Measurements from ENCODE around the gene SERPINF2.
"Not testable (repeated sequence)": the region's sequence is repeated elsewhere in the genome, so short reads cannot be mapped to it uniquely, and the experiment has no call there.

The SERPINF2 gene

DNA sequence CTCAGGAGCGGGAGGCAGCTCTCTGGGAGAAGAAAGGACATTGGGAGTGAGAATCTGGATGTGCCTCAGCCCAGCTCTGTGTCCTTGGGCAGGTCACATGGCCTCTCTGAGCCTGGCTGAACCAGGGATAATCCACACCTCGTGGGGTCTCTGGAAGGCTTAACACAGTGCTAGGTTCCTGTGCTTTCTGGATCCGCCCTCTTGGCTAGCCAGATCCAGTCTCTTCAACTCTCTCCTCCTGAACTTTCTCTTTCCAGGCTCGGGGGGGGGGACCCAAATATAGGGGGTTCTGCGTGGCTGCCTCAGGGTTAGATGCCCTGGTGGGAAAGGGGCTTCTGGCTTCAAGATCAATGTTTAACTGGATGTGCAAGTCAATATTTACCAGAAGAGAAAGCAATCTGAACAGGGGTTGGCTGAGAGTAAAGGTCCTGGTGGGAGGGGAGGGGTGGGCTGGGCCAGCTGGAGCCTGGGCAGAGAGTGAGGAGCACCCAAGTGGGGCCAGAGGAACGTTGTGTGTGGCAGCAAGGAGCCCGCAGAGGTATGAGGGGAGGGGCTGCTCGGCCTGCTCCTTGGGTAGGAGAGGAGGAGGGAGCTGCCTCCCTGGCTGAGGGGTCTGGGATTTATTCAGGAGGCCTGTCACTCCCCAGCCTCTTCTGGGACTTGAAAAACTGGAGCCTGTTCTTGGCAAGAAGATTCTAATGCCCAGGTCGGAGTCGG, at the start of gene SERPINF2:
SERPINF2 (plus strand) TSS at position 501 of the 717 bp plus-strand sequence. CDS start 2,125 bp downstream, outside the sequence.
- DNase-seq (ENCODE audit: low read depth): no peak

DNA sequence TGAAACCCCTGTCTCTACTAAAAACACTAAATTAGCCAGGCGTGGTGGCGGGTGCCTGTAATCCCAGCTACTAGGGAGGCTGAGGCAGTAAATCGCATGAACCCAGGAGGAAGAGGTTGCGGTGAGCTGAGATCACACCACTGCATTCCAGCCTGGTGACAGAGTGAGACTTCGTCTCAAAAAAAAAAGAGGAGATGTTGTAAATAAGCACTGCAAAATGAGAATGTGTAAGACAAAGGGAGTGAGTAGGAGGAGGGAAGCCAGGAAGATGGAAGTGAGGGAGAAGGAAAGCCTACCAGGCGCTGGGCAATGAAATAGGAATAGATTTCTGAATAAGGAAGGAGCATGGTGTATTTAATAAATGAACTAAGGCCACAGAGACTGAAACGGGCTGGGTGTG, 49.3 kb upstream of the SERPINF2 start:
- no peak for DNase-seq (ENCODE audit: low read depth)

DNA sequence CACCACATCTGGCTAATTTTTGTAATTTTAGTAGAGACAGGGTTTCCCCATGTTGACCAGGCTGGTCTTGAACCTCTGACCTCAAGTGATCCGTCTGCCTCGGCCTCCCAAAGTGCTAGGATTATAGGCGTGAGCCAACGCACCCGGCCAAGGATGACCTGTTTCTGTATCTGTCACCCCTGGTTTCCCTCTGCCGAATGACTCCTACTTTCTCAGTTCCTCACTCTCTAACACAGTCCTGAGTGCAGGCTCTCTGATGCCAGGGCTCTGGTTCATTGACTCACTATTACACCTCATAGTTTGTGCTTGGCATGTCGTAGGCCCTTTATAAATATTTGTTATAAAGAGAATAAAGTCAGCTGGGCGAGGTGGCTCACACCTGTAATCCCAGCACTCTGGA, 47.3 kb upstream of the SERPINF2 start:
- DNase-seq (ENCODE audit: low read depth): no peak

DNA sequence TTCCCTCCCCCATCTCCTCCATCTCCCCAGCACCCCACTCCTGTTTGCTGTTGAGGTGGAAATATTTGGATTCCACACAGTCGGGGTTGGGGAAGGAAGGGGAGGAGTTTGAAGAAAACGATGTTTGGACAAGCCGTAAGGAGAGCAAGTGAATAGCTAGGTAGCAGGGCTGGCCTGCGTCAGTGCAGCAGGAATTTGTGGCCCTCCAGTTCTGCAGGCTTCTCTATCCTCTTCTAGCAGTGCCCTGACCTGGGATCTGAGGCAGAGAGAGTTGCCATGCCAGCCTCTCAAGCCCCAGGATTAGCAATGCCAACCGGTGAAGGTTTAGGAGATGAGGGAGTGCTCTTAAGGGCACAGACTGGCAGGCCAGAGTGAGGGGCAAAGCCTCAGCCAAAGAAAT, 45.0 kb upstream of the SERPINF2 start:
- DNase-seq (ENCODE audit: low read depth): no peak

DNA sequence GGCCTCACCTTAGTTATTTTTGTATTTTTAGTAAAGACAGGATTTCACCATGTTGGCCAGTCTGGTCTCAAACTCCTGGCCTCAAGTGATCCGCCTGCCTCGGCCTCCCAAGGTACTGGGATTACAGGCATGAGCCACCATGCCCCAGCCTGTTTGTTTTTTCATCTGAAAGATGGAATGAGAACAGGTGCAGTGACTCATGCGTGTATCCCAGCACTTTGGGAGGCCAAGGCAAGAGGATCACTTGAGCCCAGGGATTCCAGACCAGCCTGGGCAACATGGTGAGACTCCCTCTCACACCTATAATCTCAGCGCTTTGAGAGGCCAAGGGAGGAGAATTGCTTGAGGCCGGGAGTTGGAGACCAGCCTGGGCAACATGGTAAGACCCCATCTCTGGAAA, 42.8 kb upstream of the SERPINF2 start:
- not testable (repeated sequence) for DNase-seq (ENCODE audit: low read depth)

DNA sequence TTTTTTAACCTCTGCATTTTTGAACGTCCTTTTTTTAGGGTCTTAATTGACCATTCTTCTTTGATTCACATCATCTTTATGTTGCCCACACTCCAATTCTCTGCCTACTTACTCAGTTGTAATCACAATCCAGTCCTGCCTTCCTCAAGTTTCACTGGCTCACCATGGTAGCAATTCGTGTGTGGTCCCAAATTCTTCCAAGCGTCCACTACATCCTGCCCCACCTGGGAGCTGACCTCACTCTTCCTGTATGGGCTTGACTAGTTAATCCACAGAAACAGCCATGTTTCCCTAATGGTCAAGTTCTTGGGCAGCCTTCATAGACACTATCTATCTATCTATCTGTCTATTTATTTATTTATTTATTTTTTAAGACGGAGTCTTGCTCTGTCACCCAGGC, 39.6 kb upstream of the SERPINF2 start:
- DNase-seq (ENCODE audit: low read depth): no peak

DNA sequence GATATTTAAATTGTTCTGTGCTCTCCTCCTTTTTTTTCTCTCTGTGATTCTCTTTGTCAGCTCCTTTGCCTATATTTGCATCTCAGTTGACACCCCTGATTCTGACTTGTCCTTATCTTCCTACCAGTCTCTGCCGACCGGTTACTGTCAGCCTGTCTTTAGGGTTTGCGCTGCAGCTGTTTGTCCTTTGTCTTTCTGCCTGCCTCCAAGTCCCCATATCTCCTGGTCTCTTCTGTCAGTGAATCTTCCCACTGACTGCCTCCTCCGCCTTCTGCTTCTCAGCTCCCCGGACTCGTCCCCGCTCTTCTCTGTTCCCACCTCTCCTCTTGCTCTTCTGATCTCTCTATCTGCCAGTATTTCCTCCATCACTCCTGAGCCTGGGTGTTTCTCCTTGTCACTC, 37.7 kb upstream of the SERPINF2 start:
- DNase-seq (ENCODE audit: low read depth): no peak

DNA sequence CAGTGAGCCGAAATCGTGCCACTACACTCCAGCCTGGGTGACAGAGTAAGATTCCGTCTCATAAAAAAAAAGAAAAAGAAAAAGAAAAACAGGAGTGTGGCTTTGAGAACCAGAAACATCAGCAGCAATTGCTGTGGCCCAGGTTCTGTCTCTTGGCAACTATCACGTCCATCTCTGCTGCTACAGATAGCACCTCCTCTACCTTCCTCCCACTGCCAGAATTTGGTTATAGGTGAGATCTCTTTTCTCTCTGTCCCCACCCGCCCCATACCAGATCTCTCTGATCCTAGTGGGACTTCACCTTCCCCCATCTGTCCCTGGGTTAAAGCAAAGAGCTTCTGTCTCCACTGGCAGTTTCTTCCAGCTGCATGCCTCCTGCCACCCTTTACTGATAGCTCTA, 35.6 kb upstream of the SERPINF2 start:
- DNase-seq (ENCODE audit: low read depth): no peak

DNA sequence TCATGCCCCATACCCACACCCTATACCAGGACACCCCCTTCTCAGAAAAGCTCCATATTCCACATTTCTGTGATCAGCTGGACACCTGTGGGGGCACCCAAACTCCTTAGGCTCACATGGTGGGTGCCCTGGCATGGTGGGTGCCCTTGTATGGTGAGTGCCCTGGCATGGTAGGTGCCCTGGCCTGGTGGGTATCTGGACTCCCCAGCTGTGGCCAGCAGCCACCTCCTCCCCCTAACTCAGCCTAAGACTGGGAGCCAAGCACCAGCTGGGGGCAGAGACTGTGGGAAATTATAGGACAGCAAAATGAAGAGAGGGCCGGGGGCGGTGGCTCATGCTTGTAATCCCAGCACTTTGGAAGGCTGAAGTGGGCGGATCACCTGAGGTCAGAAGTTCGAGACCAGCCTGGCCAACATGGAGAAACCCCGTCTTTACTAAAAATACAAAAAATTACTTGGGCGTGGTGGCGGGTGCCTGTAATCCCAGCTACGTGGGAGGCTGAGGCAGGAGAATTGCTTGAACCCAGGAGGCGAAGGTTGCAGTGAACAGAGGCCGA, 33.8 kb upstream of the SERPINF2 start:
- not testable (repeated sequence) for DNase-seq (ENCODE audit: low read depth)

DNA sequence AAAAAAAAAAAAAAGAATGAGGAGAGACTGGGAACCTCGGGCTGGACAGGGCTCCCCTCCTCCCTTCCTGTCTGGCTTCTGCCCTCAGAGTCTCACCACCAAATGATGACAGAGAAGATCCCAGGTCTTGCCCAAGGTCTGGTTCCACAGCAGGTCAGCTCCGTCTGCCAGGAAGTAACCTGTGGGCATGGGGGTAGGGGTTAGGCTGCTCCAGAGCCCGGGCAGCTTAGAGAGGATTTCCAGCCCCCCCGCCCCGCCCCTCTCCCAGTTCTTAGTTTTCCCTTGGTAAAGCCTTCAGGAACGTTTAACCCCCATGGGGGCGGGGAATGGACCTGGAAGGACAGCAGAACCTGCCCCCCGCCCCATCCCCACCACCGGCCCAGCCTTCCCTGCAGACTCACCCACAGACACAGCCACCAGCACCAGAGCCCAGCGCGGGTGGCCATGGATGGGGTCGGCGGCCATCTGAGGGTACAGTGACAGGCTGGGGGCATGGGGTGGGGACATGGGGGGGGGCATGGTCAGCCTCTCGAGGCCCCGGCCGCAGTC, 33.2 kb upstream of the SERPINF2 start:
- DNase-seq (ENCODE audit: low read depth): no peak

DNA sequence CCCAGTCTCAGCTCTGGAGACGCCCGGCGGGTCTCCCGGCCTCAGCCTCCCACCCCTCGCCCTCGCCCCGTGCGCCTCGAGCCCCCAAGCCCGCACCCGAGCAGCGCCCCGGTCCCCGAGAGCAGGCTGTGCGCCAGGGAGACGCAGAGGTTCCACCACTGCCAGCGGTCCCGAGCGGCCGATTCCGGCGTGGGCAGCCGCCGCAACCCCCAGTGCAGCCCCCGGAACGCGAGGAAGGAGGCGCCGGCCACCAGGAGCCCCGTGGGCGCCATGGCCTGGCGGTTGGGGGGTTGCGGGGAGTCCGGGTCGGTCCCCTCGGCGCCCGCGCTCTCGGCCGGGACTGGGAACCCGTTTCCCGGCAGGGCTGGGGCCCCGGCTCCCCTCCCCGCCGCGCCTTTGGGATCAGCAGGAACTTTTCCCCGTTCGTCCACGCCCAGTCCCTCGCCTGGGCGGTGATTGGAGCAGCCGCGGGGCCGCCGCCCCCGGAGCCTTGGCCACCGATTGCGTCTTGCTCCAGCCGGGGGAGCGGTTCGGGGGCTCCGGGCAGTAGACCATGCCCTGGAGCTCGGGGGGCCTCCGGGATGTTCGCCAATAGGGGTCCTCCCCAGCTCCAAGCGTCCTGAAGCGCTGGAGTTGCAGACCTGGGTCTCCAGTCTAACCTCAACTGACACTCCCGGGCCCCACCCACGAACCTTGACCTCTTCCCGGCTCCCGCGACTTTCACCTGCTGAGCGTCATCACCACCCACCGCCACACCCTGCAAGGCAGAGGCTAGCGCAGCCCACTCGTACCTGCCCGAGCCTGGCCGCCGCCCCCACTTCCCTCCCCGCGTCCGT, 32.5 kb upstream of the SERPINF2 start, which contains the start of gene TLCD2:
TLCD2 (minus strand) TSS at position 407 of the 836 bp plus-strand sequence; CDS start at position 272, 135 bp downstream.
- DNase-seq (ENCODE audit: low read depth): no peak

DNA sequence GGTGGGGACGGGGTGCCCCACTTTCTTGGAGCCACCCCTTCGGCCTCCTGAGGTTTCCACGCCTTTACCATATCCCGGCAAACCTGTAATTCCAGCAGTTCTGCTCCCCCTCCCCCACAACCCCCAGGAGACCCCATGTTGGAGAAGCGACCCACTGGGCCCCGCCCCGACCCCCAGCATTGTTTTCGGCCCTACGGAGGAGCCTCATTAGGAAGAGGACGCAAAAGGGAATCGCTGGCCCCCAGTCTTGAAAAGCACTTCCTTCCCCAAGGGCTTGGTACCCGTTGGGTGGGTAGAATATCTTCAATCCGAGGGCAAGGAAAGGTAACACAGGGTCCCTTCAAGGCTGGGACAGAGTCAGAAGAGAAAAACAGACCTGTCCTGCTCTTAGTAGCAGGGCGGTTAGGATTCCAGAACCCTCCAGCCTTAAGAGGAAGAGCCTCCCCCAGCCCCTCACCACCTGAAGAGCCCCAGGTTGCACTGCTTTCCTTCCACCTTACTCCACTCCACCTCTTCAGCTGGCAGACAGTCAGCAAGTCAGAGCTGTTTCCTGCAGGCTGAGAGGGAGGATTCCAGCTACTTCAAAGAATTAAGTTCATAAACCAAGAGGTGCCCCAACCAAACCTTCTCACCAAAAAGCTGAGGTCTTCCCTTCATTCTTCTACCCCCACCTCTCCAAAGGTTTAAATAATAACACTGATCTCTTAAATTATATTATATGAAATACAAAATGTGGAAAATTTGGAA, 31.7 kb upstream of the SERPINF2 start:
- DNase-seq (ENCODE audit: low read depth): no peak

DNA sequence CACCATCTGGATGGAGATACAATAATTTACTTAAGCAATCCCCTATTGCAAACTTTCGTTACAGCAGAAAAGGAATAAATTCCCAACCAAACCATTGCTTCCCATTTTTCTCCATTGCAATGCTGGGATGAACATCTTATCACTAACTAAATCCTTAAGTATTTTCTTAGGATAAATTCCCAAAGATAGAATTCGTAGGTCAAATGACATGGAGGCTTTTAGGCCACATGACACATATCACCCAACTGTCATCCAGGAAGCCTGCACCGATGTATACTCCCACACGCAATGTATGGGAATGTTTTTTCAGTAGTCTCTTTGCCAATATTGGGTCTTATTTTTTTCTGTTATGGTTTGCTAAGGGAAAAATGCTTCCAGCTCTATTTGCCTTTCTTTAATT, 30.9 kb upstream of the SERPINF2 start:
- DNase-seq (ENCODE audit: low read depth): no peak

DNA sequence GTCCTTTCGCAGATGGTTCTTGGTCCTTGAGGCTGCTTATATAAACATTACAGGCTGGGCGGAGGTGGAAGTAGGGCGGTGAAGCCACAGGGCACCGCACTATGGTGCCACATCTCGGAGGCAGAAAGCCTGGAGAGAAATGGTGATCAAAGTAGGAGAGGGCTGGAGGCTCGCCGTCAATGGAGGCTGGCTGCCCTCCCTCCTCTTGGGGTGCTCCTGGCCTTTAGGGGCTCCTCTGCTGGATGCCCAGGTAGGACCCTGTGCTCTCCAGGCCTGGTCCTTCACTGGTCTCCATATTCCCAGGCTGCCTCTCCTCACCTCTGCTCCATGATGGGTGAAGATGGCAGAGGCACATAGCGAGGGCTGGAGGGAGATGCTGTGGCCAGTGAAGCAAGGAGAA, 30.4 kb upstream of the SERPINF2 start:
- DNase-seq (ENCODE audit: low read depth): no peak

DNA sequence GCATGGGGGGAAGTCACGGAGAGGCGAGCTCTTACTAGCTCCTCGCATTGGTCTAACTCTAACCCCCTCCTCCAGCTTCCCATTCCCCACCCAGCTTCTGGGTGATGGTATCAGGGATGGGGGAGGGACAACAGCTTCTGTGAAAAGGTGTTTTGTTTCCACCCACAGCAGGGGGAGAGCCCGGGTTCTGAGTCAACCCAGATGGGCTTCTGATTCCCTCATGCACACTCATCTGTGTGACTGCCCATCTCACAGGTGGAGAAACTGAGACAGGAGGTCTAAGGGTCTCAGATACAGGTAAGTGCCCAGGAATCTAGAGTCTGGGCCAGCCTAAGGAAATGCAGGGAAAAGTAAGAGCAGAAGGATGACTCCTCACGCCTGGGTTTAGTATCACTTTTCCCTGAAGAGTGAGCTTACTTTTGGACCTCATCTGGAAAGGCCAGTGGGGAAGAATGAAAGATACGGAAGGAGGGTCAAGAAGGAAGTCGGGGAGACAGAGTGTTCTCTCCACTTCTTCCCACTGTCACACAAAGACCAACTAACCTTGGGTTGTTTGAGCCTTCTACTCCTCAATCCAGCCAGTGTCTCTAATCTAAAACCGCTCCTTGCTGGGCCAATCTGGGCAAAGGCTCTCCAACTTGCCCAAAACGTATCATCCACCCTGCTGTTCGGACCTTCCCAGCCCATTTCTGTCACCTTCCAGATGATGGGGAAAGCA, 29.4 kb upstream of the SERPINF2 start:
- DNase-seq (ENCODE audit: low read depth): no peak

DNA sequence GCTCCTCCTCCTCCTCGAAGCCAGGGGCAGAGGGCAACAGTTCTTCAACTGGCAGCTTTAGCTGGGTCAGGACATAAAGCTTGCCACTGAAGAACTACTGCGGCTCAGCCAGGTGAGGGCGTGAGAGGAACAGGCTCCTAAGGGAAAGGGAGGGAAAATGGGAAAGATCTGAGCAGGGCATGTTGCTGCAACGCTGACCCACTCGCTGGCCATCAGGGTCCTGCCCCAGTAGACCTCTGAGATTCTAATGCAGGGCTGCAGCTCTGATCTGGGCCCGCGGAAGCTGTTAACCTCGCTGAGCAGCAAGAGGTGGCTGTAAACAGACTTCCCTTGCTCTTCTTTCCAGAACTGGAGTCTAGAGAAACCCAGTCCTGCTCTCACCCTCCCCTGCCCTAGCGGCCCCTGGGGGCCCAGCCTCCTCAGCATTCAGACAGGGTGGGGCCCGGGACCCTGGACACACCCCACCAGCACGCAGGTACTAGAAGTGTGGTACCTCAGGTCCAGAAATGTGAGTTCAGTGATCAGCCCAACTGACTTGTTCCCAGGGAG, 28.7 kb upstream of the SERPINF2 start:
- no peak for DNase-seq (ENCODE audit: low read depth)

DNA sequence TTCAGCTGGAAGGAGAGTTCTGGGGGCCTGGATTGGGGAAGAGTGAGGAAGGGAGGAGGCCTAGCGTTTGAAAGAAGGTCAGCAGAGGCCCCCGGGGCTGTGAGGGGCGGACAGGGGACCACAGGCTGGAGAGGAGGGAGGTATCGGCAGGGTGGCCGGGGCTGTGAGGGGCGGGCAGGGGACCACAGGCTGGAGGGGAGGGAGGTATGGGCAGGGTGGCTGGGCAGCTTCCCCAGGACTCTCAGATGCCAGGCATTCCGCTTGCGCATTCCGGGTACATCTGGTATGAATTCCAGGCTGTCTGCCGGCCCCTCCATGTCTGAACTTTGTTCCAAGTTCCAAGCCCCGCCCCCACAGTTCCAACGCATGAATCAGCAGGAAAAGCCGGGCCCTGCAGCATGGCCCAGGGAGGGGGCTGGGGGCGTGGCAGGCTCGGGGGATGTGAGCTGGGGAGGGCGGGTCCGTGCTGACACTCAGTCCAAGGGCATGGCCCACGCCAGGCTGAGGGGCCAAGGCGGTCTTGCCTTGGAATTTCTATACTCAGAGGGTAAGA, 28.2 kb upstream of the SERPINF2 start:
- DNase-seq (ENCODE audit: low read depth): no peak

DNA sequence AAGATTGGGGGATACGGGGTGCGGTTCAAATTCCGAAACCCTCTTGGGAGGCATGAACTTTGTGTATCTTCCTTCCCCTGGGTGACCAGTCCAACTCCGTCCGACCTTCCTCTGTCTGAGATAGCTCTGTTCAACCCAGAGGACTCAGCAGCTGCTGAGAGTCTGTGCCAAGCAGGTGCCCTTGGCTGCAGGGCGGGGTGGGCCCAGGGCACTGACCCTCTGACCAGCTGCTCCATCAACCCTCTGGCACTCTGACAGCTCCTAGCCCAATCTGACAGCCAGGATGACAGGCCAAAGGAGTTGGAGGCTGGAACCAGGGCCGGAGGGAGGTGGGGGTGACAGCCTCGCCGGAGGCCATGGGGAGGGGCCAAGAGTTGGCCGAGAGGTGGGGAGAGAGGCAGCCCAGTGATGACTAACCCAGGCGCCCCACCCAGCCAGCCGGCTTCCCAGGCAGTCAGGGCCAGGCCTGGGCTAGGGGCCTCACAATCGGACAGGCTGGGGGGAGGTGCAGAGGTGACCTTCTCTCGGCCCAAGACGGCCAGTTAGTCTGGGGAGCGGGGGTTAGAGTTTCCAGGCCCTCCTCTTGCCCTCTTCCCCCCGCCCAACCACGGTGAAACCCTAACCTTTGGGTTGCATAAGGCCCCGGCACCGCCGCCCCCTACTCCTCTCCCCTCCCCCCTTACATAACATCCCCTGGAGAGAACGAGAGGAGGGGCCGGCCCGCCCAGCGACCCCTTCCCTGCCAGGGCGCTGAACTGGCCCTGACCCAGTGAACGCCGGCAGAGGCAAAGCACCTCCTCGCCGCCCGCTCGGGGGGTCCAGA, 27.5 kb upstream of the SERPINF2 start:
- peak; percentile 91 for DNase-seq (ENCODE audit: low read depth)

DNA sequence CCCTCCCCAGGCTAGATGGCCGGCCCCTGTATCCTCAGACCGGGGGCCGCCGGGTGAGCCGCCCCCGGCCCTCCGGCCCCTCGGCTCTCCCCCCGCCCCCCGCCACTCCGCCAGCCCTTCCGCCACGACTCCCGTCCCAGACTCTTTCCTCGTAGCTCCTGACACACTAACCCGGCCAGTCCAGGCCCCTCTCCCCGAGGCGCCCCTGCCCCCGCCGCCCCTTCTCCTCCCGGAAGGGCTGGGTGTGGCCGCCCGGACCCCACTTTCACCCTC, 26.9 kb upstream of the SERPINF2 start:
- no peak for DNase-seq (ENCODE audit: low read depth)
